IMR-90 (cell line): Measurements from ENCODE around the gene ZNF541. TPM values are rescaled to one million over a fixed set of nuclear protein-coding genes. Genes with fewer than 3 reads are reported as not detected.

Experiments used
- ATAC-seq: fragments of 200-7000 bp; cut with Tn5 transposase; 2 replicates; pipeline ENCODE4 v1.9.1; 2020; ENCODE audit warnings: low read depth, mild to moderate bottlenecking, moderate library complexity
- BruUV-seq: library from RNA; stranded (reverse); fragments of 400-500 nt; replicated peaks from 2 replicates; lab custom pipeline; 2021; lab: Mats Ljungman, UMichigan
- CTCF ChIA-PET: fragments of 300-600 bp; formaldehyde crosslinking; extraction: SDS; loops from one replicate; lab custom pipeline; 2021; ENCODE audit warnings: antibody characterized with exemption; lab: Yijun Ruan, JAX
- POLR2A ChIA-PET: fragments of 300-600 bp; sonication (Branson Sonifier 250); formaldehyde crosslinking; loops from one replicate; lab custom pipeline; 2022; ENCODE audit warnings: antibody characterized with exemption; ENCODE audit not compliant: unreplicated experiment; lab: Charles Lee
- DNase-seq: peaks from one replicate; pipeline ENCODE4 v3.0.0; 2013
- H2AFZ ChIP-seq: replicated peaks from 2 replicates; pipeline ENCODE3; 2013; ENCODE audit warnings: low read length, mild to moderate bottlenecking; ENCODE audit not compliant: poor library complexity
- H2AK5ac ChIP-seq: 2 replicates; pipeline ENCODE4 v1.6.1; 2013; ENCODE audit warnings: low read depth, low read length, inconsistent platforms
- H2AK9ac ChIP-seq: replicated peaks from 2 replicates; pipeline ENCODE3; 2013; ENCODE audit warnings: mild to moderate bottlenecking, low read depth, low read length, moderate library complexity; ENCODE audit not compliant: poor library complexity
- H2BK120ac ChIP-seq: 2 replicates; pipeline ENCODE4 v1.6.1; 2013; ENCODE audit warnings: low read depth, low read length, inconsistent platforms
- H2BK15ac ChIP-seq: 3 replicates; pipeline ENCODE4 v1.6.1; 2013; ENCODE audit warnings: low read depth, low read length, inconsistent platforms
- H2BK20ac ChIP-seq: 2 replicates; pipeline ENCODE4 v1.6.1; 2013; ENCODE audit warnings: low read depth, mild to moderate bottlenecking, inconsistent platforms, low read length, moderate library complexity
- H2BK5ac ChIP-seq: 2 replicates; pipeline ENCODE4 v1.6.1; 2013; ENCODE audit warnings: mild to moderate bottlenecking, low read depth, low read length, inconsistent platforms; ENCODE audit not compliant: poor library complexity, severe bottlenecking
- H3K14ac ChIP-seq: replicated peaks from 2 replicates; pipeline ENCODE4 v1.6.1; 2013; ENCODE audit warnings: low read depth, low read length, inconsistent platforms
- H3K18ac ChIP-seq: 2 replicates; pipeline ENCODE4 v1.6.1; 2013; ENCODE audit warnings: low read depth, low read length, control low read depth
- H3K23ac ChIP-seq: 2 replicates; pipeline ENCODE4 v1.6.1; 2013; ENCODE audit warnings: low read depth, low read length, inconsistent platforms
- H3K27ac ChIP-seq: 2 replicates; pipeline ENCODE4 v1.5.1; 2013; ENCODE audit warnings: mild to moderate bottlenecking, control low read depth, low read length; ENCODE audit not compliant: insufficient read depth
- H3K27me3 ChIP-seq: 2 replicates; pipeline ENCODE4 v1.6.1; 2013; ENCODE audit warnings: low read length; ENCODE audit not compliant: control insufficient read depth, insufficient read depth
- H3K36me3 ChIP-seq: 2 replicates; pipeline ENCODE4 v1.6.1; 2013; ENCODE audit warnings: low read length, mixed read lengths; ENCODE audit not compliant: control insufficient read depth, insufficient read depth
- H3K4ac ChIP-seq: 2 replicates; pipeline ENCODE4 v1.6.1; 2013; ENCODE audit warnings: low read depth, low read length, inconsistent platforms
- H3K4me1 ChIP-seq: 2 replicates; pipeline ENCODE4 v1.6.1; 2013; ENCODE audit warnings: low read length, mixed read lengths; ENCODE audit not compliant: control insufficient read depth, insufficient read depth
- H3K4me2 ChIP-seq: 2 replicates; pipeline ENCODE4 v1.6.1; 2013; ENCODE audit warnings: low read depth, mild to moderate bottlenecking, control low read depth, low read length, moderate library complexity
- H3K4me3 ChIP-seq: 2 replicates; pipeline ENCODE4 v1.5.1; 2013; ENCODE audit warnings: low read depth, mild to moderate bottlenecking, control low read depth, low read length, moderate library complexity; ENCODE audit not compliant: insufficient read depth
- H3K56ac ChIP-seq: 2 replicates; pipeline ENCODE4 v1.6.1; 2013; ENCODE audit warnings: low read length, inconsistent platforms; ENCODE audit not compliant: insufficient read depth; ENCODE audit errors: extremely low read depth
- H3K79me1 ChIP-seq, 2 experiments: 2 replicates each; pipeline ENCODE4 v1.6.1; 2013; ENCODE audit warnings: low read length in 2 of 2, inconsistent platforms in 1 of 2, low read depth in 1 of 2
- H3K9ac ChIP-seq: 2 replicates; pipeline ENCODE4 v1.6.1; 2013; ENCODE audit warnings: low read depth, low read length, control low read depth
- H3K9me1 ChIP-seq: 2 replicates; pipeline ENCODE4 v1.6.1; 2013; ENCODE audit warnings: low read length, inconsistent platforms; ENCODE audit not compliant: insufficient read depth
- H3K9me3 ChIP-seq: 2 replicates; pipeline ENCODE4 v1.6.1; 2013; ENCODE audit warnings: low read length; ENCODE audit not compliant: control insufficient read depth, insufficient read depth
- H4K20me1 ChIP-seq: 2 replicates; pipeline ENCODE4 v1.6.1; 2013; ENCODE audit warnings: low read length, inconsistent platforms; ENCODE audit not compliant: insufficient read depth
- H4K5ac ChIP-seq: 2 replicates; pipeline ENCODE4 v1.6.1; 2013; ENCODE audit warnings: mild to moderate bottlenecking, low read depth, low read length, control low read depth
- H4K8ac ChIP-seq, 2 experiments: 2 replicates each; pipeline ENCODE4 v1.6.1; 2013; ENCODE audit warnings: low read depth in 2 of 2, low read length in 2 of 2, control low read depth in 1 of 2, inconsistent platforms in 1 of 2
- H4K91ac ChIP-seq: 2 replicates; pipeline ENCODE4 v1.6.1; 2013; ENCODE audit warnings: low read depth, low read length, inconsistent platforms; ENCODE audit not compliant: insufficient read depth
- CEBPB ChIP-seq: IDR thresholded peaks from 2 replicates; pipeline ENCODE4 v1.6.1; 2012; ENCODE audit warnings: low read depth, low read length, improper control_type of control experiment
- MAZ ChIP-seq: IDR thresholded peaks from 2 replicates; pipeline ENCODE4 v1.6.1; 2012; ENCODE audit warnings: low read depth, mild to moderate bottlenecking, low read length, improper control_type of control experiment, moderate library complexity, borderline replicate concordance
- WGBS, 2 experiments: methylation state at CpG; one replicate each; pipeline versions ENCODE4 v1.1.5 to v1.1.7; 2013; ENCODE audit warnings: missing lambda C conversion rate in 2 of 2; ENCODE audit not compliant: insufficient read length in 1 of 2; ENCODE audit errors: extremely low coverage in 2 of 2; 5-methylcytosine and 5-hydroxymethylcytosine counted together
- dilution Hi-C: fragments of 300-500 bp; cut with HindIII; formaldehyde crosslinking; loops from one replicate; pipeline ENCODE4 v1.14.3; 2018; ENCODE audit warnings: low sequenced_read_pairs; ENCODE audit not compliant: unreplicated experiment
- in situ Hi-C: fragments of 300-500 bp; cut with MboI; formaldehyde crosslinking; loops from 3 replicates; pipeline ENCODE4 v1.14.3; 2019; ENCODE audit warnings: low sequenced_read_pairs, inconsistent platforms, mixed read lengths
- intact Hi-C: fragments of 100-400 bp; cut with micrococcal nuclease; formaldehyde crosslinking; loops from 2 replicates; pipeline ENCODE4 v1.10.0; 2022
- polyA plus RNA-seq, 3 experiments: library from polyadenylated mRNA; depleted of rRNA; stranded (reverse); fragments of >200 nt; gene quantifications; 2 replicates each; pipeline ENCODE4 v1.2.3, GENCODE V29; 2012; ENCODE audit warnings: low replicate concordance in 1 of 3
- total RNA-seq: library from RNA; depleted of rRNA; stranded (reverse); fragments of >200 nt; gene quantifications from 2 replicates; pipeline ENCODE4 v1.2.3, GENCODE V29; 2012

ZNF541 gene
- total and polyA plus RNA-seq, 2 of the 4 experiments (the other 2 are of a cell fraction) = not detected

- Histone ChIP-seq H3K27me3 (peaks cover 49% of the 10 kb centered on the region), H3K23ac (peak overlapping the region; percentile 49; the same call in 1 of the 2 replicates), H3K4me2 (no peak overlapping the region), H3K9me1 (no peaks in the 10 kb centered on the region), H2AK5ac (no peak overlapping the region), H4K8ac (no peak overlapping the region), H2BK15ac (no peak overlapping the region), H3K4me1 (no peaks in the 10 kb centered on the region; the same call in 1 of the 2 replicates), H3K4ac (no peak overlapping the region), H2BK120ac (no peak overlapping the region), H2BK5ac (no peak overlapping the region), H3K9ac (no peak overlapping the region), H3K14ac (no peak overlapping the region), H2AK9ac (no peak overlapping the region), H4K5ac (no peak overlapping the region), H3K4me3 (no peak overlapping the region), H3K56ac (no peak overlapping the region), H3K36me3 (no peaks in the 10 kb centered on the region), H2BK20ac (no peak overlapping the region), H3K27ac (no peak overlapping the region), H3K79me1 (no peaks in the 10 kb centered on the region), H3K9me3 (no peaks in the 10 kb centered on the region), H4K20me1 (no peaks in the 10 kb centered on the region), H2AFZ (no peak overlapping the region), H4K91ac (no peak overlapping the region), H3K18ac (no peak overlapping the region)
- TF ChIP-seq MAZ (no peak), CEBPB (peak; percentile 61)
- ATAC-seq = no peak
- BruUV-seq = no TSS peak
- in situ Hi-C loops = no loop called here
- CTCF ChIA-PET = interaction anchor here (0.7 kb wide), 1 partner anchor 12 kb away, joined by 3 read pairs; no protein-coding TSS in a partner anchor
- POLR2A ChIA-PET = no interaction called here
- intact Hi-C loops = no loop called here
- WGBS, 2 experiments = no CpG with 5 or more reads among the region's 2 CpGs
- DNase-seq = no peak
- dilution Hi-C loops = no loop called here
Measured at GRCh38 chr19:47547199-47547598, 25.7 kb downstream of the ZNF541 start.
